Skin epidermis (tissue), 12 donors: Measurements from ENCODE around the gene WNT9A.
A peak's percentile ranks its signal among the peaks of the same experiment; 100 is the strongest.

ENCODE experiments used
- H3K27ac ChIP-seq, 21 experiments: fragments of 200-600 bp; sonication (generic) in 11 of 21; one replicate each; pipeline ENCODE4 v1.5.0; 2020; ENCODE audit warnings: mild to moderate bottlenecking in 3 of 21, inconsistent platforms in 2 of 21, moderate library complexity in 2 of 21
- H3K4me3 ChIP-seq, 7 experiments: fragments of 200-600 bp; sonication (generic) in 2 of 7; one replicate each; pipeline ENCODE4 v1.5.0; 2020; ENCODE audit warnings: inconsistent platforms in 2 of 7, mild to moderate bottlenecking in 2 of 7, moderate library complexity in 1 of 7

Gene WNT9A

DNA sequence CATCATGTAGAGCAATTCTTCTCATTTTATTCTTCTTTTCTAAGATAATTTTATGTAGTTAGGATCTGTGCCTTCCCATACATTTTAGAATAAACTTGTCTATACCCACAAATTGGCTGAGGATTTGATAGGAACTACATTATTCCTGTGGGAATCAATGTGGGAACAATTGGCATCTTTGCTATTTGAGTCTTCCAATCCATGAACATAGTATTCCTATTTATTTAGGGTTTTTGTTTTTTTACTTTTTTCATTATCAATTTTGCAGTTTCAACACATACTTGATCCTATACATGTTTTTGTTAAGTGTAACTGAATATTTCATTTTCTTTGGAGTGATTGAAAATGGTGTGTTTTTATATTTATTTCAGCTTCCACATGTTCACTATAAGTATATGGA, 8.1 kb upstream of the WNT9A start:
- H3K27ac ChIP-seq = no peak overlapping the region
- H3K4me3 ChIP-seq = no peak overlapping the region

DNA sequence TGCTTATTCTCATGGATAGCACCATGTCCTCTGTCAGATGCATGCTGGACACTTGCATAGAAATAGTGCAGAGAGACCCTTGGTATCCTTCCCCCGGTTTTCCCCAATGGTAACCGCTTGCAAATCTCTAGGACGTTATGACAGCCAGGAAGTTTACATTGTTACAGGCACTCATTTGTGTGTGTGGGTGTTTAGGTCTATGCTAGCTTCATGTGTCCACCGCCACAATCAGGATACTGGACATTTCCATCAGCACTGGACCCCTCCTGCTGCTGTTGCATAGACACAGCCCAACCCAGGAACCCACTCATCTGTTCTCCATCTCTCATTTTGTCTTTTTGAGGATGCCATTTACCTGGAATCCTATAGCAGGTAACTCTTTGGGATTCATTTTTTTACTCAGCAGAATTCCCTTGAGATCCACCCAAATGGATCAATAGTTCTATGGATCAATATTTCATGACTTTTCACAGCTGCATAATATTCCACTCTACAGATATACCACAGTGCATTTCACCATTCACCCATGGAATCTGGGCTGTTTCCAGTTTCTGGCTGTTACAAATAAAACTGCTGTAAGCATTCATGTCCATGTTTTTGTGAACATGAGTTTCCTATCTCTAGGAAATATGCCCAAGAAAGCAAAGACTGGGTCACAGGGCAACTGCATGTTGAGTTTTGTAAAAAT, 6.6 kb upstream of the WNT9A start:
- H3K27ac ChIP-seq = no peak overlapping the region
- H3K4me3 ChIP-seq = no peak overlapping the region

DNA sequence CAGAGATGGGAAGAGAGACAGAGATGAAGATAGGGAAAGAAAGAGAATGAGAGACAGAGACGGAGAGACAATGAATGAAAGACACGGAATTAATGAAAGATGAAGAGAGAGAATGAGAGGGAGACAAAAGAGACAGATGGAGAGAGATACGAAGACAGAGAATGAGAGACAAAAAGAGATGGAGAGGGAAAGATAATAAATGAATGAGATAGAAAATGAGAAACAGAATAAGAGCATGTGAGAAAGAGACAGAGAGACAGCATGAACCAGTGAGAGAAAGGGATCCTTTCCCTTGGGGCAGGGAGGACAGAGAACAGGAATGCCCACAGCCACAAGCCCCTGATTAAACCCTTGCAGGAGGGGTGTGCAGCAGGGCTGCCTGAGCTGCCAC, 5.3 kb upstream of the WNT9A start:
- Histone ChIP-seq H3K27ac (peak overlapping the region in 1 of 21 experiments; percentile 20), H3K4me3 (no peak overlapping the region)

DNA sequence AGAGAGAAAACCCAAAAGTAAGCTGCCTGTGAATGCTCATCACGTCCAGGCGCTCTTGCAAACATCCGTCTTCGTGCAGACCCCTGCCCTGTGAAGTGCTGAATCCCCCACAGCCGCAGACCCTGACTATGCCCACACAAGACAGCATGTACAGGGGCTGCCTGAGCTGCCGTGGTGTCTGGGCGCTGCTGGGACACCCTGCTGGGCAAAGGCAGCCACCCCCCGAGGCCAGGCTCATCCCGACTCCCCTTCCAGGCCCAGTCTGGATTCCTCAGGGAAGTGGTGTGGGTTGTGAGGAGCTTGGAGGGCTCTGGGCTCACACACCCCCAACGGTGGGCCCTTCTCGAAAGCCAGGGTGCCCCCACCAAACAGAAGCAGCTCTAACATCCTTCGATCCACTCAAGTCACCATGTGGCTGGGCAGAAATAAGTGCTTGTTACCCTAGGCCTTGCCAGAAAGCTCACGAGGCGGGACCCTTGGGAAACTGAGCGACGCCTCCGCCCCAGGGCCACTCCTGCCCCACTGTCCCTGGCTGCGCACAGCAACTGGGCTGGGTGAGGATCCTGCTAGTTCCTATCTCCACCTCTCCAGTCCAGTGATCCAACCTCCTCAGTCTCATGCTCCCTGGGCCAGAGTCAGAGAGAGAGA, 4.8 kb upstream of the WNT9A start:
- H3K4me3 ChIP-seq = no peak overlapping the region
- H3K27ac ChIP-seq = no peak overlapping the region

DNA sequence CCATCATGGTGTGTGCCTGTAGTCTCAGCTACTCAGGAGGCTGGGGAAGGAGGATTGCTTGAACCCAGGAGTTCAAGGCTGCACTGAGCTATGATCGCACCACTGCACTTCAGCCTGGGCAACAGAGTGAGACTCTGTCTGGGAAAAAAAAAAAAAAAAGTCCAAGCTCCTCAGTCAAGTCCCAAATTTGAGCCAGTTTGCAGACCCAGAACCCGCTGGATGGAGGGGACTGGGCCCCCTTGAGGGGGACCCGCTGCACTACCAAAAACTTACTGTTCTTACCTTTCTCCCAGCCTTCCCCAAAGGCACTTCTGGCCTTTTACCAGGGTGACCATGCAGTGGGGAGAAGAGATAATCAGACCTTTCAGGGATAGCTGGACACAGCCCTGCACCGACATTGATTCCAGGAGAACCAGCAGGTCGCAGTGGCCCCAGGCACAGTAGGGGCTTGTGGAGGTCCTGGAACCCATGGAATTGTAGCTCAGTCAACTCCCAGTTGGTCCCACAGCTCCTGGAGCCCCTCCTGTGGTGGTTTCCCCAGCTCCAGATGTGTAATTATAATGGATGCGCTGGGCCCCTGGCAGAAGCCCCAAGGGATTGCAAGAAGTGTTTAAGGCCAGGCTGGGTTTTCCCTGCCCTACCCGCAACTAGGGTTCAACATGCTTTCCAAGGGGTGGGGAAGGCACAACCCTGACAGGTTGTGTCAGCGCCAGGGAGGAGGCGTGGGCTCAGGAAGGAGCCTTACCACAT, 4.1 kb upstream of the WNT9A start:
- Histone ChIP-seq H3K4me3 (no peak overlapping the region), H3K27ac (no peak overlapping the region)

DNA sequence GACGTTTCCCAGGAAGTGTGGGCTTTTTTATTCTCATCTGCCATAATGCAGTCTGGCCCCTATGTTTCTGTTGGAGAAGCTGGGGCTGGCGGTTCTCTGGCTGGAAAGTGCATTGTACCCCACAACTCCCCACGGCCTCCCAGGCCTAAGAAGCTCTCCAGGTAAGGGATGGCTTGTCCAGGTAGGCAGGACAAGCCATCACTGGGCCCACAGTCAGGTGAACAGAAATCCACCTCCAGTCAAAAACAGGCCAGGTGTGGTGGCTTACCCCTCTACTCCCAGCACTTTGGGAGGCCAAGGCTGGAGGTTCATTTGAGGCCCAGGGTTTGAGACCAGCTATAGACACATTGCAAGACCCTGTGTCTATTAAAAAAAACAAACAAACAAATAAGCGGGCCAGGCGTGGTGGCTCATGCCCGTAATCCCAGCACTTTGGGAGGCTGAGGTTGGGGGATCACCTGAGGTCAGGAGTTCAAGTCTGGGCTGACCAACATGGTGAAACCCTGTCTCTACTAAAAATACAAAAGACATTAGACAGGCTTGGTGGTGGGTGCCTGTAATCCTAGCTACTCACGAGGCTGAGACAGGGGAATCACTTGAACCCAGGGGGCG, 3.1 kb upstream of the WNT9A start:
- H3K27ac ChIP-seq = no peak overlapping the region
- no peak overlapping the region for H3K4me3 ChIP-seq

DNA sequence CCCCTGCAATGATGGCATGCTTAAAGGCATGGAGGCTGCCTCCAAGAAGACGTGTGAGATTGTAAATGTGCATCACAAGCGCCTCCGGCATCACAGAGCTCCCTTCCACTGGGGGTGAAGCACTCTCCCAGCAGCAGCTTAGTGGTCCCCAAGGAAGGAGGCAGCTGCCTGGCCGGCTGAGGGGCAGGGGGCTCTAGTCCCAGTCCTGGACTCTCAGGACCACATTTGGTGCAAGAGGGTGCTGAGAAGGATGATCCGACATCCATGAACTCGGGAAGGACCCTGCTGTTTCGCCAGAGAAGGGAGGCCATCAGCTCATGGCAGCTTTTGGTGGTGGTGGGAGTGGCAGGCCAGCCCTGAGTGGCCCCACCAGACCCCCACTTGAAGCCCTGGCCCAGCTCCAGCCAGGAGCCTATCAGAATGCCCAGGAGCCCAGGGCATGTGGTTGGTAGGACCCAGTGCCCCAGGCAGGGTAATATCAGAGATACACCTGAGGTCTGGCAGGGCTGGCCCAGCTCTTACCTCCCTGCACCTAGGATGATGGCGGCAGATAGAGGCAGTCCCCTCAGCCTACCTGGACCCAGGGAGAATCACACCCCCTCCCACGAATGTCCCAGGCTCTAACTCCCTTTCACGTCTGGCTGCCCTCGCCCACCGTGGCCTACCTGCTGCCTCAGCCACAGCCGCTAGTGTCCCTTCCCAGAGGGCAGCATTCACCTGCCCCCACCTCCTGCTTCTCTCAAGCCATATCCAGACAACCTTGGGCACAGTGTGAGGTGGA, 2.4 kb upstream of the WNT9A start:
- Histone ChIP-seq H3K27ac (no peak overlapping the region), H3K4me3 (no peak overlapping the region)

DNA sequence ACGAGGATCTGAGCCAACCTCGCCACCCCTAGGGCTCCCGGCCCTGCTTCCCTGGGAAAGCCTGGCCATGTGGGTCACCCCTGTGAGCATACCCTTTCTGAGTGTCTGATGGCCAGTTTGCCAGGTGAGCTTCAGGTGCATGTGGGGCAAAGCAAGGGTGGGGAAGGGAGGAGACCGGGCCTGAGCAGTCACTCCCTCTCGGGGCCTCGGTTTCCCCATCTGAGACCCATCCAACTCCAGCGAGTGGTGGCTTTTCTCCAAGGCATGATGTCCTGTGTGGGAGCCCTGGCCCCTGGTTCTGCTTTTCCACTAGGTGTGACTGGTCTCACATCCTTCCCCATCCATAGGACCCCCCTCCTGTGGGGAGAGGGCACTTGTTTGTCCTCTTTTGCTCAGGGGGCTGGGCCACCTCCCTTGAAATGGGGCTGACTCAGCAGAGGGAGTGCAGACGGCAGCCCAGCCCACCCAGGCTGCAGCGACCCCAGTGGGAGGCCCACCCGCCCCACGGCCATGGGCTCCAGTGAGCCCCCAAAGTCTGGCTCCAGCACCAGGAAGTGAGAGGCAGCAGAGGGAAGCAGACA, 1.7 kb upstream of the WNT9A start:
- no peak overlapping the region for H3K4me3 ChIP-seq
- no peak overlapping the region for H3K27ac ChIP-seq

DNA sequence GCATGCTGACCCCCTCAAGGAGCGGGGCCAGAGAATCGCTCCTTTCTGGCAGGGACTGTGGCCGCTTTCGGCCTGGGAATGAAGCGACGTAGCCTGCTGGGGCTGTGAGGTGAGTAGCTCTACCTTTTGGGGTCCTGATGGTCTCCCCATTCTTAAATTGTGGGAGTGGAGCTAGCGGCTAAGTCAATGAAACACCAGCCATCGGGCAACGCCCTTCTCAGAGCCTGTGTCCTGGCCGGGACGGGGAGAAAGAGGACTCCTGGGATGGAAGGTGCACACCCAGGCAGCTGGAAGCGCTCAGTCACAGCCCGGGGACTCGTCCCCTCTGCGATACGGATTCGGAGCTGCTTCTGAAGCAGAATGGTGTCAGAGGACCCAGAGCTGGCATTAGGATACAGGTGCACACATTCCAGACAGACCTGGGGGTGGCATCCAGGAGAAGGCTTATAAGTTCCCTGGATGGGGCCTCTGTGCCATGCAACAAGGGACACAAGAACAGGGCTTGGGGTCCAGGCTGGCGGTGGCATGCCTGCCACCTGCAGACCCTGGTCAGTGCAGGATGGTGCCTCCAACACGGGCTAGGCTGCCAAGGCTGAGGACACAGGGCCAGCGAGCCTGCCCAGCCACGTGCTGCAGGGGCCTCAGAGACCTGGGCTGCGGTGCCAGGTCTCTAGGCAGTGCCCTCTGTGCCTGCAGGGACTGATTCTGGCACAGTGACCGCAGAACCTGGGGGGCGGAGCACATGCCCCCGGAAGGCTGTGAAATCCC, 945 bp upstream of the WNT9A start:
- Histone ChIP-seq H3K4me3 (peak overlapping the region; percentile 28 to 55 (median 42)), H3K27ac (peak overlapping the region in 5 of 21 experiments; percentile 41 to 79 (median 70))

DNA sequence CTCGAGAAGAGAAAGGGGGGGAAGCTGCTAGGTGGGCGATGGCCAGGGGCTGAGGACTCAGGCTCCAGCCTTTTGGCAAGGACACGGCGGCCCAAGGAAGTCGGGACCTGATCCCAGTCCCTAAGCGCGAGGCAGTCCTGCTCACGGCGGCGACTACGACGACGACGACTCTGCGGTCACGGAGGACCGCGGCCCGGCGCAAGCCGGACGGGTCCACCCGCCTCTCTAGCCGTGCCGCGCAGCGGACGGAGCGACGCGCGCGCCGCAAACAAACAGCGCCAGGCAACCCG, 401 bp downstream of the WNT9A start:
- Histone ChIP-seq H3K4me3 (peak overlapping the region; percentile 27 to 55 (median 42)), H3K27ac (peak overlapping the region in 10 of 21 experiments; percentile 3 to 79 (median 57))

DNA sequence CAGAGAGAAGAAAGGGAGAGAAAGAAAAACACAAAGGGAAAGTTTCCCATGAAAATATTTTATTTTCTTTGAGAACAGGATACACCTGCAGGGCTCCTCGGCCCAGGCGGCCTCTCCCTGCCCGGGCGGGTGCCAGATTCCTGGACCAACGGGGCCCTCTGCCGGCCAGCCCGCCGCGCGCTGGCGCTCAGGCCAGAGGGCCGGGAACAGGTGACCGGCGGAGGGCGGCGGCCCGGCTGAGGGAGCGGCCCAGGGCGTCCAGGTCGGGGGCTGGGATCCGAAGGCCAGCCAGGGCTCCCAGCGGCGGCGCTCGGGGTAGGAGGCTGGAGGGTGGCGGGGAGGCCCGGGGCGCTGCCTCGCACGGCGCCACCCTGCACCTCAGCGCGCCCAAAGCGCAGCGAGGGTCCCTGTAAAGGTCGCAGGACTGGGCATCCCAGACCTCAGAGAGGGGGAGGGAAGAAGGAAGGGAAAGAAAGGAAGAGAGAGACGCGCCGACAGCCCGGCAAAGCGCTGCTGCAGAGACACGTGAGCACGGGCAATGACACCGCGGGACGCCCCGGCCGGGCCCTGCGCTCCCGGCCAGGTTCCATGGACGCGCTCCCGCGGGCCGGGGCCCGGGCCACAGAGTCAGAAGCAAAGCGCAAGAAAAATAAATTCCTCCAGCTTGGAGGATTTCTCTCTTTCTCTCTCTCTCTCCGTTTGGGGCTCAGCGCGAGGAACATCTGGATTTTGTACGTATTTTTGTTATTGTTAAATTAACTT, 927 bp downstream of the WNT9A start:
- peak overlapping the region in 11 of 21 experiments; percentile 3 to 79 (median 54) for H3K27ac ChIP-seq
- peak overlapping the region; percentile 27 to 55 (median 42) for H3K4me3 ChIP-seq

DNA sequence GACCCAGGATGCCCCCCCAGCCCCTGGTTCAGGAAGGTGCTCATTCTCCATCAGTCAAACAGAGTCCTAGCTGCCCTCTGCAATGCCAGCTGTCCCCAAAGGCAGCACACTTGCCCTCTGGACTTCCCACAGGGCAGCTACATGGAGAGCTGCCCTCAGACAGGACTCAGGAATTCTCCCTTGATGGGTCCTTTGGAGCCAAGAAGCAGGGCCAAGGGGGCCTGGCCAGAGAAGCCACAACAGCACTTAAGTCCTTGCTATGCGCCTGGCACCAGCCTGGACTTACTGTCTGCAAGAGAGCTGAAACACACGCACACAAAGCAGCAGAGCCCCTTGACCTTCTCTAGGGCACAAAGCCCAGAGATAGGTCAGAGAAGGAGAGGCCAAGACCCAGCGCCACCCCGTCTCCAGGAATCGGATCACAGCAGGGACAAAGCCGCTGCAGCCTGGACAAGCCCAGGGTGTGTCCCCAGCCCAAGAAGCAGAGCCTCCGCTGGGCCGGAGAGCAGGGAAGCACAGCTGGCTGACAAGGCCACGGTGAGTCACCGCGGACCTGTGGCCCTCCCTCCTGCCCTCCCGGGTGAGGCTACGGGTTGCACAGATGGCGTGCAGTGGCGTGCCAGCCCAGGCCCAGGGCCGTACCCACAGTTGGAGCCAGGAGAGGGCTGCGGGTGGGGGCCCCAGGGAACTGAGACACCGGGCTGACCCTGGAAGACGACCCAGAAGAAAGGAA, 1.7 kb downstream of the WNT9A start:
- H3K27ac ChIP-seq = peak overlapping the region in 7 of 21 experiments; percentile 35 to 79 (median 62)
- peak overlapping the region in 5 of 7 experiments; percentile 27 to 55 (median 37) for H3K4me3 ChIP-seq

DNA sequence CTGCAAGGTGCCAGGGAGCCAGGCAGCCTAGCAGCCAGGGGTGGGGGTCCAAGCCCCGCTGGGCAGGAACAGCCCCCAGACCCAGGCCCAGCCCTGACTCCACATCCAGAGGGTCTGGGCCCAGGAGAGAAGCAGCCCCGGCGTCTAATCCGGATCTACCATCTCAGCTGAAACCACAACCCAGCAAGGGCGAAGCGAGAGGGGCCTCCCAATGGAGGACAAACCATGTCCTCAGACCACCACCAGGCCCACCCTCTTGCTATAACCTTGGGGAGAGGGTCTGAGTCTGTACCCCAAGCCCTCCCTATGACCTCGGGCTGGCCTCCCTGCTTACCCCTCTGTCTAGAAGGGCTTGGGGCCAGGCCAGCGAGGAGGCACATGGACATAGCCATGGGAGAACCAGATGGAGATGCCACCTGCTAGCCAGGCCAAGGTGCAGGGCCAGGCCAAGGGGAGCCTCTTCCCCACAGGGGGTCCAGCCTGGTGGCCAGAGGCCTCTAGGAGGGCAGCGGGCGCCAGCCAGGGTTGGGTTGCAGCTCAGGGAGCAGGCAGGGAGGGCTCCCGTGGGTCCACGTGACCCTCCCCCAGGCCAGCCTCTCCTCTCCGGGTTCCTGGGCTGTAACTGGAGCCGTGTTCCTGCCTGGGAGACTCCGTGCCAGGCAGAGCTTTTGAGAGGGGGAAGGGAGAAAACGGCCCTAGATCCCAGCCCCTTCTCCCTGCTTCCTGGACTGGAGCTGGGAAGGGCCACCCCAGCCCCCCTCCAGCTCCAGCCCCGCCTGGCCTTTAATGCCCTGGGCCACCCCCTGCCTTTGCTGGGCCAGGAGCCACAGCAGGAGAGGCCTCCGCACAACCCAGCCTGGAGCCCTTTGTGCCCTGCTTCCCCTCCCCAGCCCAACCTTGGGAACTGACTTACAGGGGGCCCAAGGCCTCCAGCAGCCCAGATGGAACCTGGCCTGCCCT, 2.5 kb downstream of the WNT9A start:
- H3K27ac ChIP-seq = peak overlapping the region in 5 of 21 experiments; percentile 15 to 79 (median 54)
- peak overlapping the region in 1 of 7 experiments; percentile 55 for H3K4me3 ChIP-seq

DNA sequence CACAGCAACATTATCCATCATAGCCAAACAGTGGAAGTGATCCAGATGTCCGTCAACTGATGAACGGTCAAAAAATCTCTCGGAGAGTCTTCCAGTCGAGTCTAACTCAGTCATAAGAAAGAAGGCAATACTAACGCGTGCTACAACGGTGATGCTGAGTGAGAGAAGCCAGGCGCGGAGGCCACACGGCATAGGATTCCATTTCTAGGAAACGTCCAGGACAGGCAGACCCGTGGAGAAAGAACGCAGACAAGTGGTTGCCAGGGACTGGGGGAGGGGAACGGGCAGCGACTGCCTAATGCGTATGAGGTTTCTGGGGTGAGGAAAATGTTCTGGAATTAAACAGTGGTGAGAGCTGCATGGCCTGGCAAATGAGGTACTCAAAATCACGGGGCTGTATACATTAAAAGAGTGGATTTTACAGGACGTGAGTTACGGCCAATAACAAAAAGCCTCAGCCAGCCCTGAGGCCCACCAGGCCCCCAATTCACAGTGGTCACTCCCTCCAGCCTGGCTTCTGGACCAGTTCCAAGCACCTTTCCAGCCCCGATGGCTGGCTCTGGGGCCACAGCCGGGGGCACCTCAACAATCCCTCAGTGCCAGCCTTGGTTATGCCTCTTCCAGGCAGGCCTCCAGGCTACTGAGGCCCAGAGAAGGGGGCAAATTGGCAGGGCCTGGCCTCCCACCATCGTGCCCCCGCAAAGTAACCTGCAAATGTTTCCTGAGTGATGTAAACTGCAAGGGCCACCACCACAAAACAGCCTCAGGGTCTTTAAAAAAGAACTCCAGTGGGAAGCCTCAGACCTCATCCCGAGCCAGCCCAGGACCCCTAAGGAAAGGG, 3.4 kb downstream of the WNT9A start:
- H3K4me3 ChIP-seq = no peak overlapping the region
- peak overlapping the region in 1 of 21 experiments; percentile 27 for H3K27ac ChIP-seq

DNA sequence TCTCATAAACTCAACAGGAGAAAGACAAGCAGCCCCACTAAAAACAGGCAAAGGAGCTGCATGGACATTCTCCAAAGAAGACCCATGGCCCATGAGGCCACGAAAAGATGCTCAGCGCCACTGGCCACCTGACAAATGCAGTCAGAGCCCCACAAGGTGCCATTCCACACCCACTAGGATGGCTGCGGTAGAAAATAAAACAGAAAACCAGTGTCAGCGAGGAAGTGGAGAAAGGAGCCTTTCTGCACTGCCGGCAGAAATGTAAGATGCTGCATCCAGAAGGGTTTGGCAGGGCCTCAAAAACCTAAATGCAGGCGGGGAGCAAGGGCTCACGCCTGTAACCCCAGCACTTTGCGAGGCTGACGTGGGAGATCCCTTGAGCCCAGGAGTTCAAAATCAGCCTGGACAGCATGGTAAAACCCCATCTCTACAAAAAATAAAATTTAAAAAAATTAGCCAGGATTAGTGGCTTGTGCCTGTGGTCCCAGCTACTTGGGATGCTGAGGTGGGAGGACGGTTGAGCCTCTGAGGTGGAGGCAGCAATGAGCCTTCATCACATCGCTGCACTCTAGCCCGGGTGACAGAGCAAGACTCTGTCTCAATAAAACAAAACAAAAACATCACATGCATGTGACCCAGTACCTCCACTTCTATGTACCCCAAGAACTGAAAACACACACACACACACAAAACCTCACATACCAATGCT, 4.2 kb downstream of the WNT9A start:
- H3K27ac ChIP-seq = no peak overlapping the region
- H3K4me3 ChIP-seq = no peak overlapping the region
